ENCODE results near the gene DROSHA.
"Not testable (repeated sequence)": the region's sequence is repeated elsewhere in the genome, so short reads cannot be mapped to it uniquely, and the experiment has no call there.

The DROSHA gene

GRCh38 chr5:31382051-31382878 lies 149.6 kb downstream of the DROSHA start:
- no peak for DNase-seq (ENCODE audit: low spot score)

DNA sequence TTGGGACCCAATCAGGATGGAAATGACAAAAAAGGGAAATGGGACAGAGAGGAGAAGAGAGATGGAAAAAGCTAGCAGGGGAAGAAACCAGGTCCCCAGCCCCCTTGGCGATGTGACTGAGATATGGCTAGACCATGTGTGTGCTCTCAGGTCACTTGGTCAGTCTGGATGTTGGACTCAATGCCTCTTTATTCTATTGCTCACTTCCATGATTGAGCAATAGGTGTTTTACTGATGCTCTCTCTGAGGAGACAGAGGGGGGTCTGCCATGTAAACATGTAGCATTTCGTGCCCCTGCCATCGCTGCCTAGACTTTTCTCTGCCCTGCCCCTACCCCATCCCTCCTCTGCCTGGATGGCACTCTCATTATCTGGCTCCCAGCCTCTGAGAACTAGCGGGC lies 150.6 kb downstream of the DROSHA start:
- no peak for DNase-seq (ENCODE audit: low spot score)

- DNase-seq (ENCODE audit: low spot score) = peak; percentile 24
Measured at GRCh38 chr5:31380049-31380448, 151.8 kb downstream of the DROSHA start.

DNA sequence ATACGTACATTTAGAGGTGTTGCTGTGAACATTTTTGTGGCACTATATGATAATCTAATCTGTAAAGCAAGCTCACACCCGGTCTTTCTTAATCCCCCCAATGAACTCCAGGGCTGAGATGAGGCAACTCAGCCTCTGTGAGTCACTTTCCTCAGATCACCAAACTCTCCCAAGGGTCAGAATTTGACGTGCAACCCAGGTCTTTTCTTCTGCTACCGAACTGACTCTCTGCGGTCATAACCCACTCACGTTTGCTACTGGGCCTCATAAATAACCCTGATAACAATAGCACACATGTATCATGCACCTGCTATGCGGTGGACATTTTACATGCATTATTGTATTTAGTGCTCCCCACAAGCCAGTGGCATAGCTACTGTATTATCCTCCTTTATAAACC lies 153.1 kb downstream of the DROSHA start:
- no peak for DNase-seq (ENCODE audit: low spot score)

- no peak for DNase-seq (ENCODE audit: low spot score)
Measured at GRCh38 chr5:31378136-31378535, 153.8 kb downstream of the DROSHA start.

GRCh38 chr5:31377274-31377946 lies 154.5 kb downstream of the DROSHA start:
- no peak for DNase-seq (ENCODE audit: low spot score)

DNA sequence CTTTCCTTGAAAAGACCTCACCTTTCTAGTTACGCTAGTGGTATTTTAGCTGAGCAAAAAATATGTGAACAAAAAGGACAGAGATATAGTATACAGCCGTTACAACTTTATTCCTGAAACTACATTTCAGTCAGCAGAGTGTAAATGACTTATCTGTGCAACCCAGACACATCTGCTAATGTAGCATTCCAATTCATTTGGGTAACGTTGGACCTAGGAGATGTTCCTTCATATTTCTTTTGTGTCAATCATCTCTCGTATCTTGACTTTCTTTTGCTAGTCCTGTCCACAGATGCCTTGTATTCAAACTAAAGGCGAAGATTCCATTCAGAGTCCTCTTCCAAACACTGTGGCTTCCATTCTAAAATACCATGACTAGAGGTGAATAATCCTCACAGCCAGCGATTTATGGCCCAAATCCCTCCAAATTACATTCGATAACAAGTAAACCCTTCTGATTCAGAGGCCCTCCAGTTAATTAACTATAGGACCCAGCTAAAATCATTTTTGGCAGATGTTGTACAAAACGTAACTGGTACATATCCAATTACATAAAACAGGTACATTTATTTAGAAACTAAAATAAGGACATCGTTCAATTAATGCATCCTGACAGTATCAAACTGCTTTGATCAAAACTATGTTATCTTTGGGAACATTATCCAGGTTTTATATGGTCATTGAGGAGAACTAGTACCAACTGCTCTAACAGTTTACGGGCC lies 155.7 kb downstream of the DROSHA start:
- DNase-seq (ENCODE audit: low spot score) = no peak

DNA sequence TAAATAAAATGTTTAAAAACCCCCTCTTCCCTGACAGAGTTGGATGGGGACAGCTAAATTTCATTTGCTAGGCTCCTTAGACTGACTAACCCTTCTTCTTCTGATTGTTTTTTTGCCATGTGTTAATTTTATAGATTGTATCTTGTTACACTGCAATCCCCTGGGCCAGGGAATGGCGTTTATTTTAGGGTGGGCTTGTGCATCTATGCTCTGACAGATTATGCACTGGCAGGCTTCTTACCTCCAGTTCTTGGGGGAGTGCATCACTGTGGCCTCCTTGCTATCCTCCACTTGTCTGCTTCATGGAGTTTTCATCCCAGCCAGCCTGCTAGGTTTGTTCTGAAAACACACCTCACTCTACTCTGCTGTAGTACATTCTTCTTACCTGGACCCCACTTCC lies 159.8 kb downstream of the DROSHA start:
- DNase-seq (ENCODE audit: low spot score) = no peak

- no peak for DNase-seq (ENCODE audit: low spot score)
Measured at GRCh38 chr5:31366941-31367340, 165.0 kb downstream of the DROSHA start.

GRCh38 chr5:31365776-31366175 lies 166.1 kb downstream of the DROSHA start:
- no peak for DNase-seq (ENCODE audit: low spot score)

- no peak for DNase-seq (ENCODE audit: low spot score)
Measured at GRCh38 chr5:31364881-31365636, 166.8 kb downstream of the DROSHA start.

DNA sequence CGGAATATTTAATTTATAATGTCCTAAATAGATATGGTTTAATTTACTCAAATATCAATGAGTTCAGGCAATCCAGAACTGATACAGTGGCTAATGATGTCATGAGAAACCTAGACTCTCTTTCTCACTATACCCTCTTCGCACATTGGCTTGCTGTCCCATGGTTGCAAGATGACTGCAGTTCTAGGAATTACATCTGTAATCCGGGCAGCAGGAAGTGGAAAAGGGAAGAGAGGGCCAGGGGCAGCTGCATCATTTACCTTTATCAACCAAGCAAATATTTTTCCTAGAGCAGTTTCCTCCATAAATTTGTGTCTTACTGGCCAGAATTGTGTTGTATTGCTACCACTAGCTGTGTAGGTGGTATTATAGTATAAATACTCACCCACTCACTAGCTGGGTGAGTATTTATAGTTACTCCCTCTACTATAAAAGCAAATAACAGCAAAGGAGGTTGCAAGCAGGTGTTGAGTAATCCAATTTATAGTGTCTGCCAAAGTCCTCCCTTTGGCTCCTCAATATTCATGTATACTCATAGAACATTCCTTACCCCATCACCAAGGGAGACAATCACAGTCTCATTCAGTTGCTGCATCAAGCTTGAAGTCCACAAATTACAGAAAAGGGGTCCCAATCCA lies 168.8 kb downstream of the DROSHA start:
- DNase-seq (ENCODE audit: low spot score) = no peak

- no peak for DNase-seq (ENCODE audit: low spot score)
Measured at GRCh38 chr5:31362529-31362900, 169.4 kb downstream of the DROSHA start.

- DNase-seq (ENCODE audit: low spot score) = not testable (repeated sequence)
Measured at GRCh38 chr5:31361704-31362528, 170.0 kb downstream of the DROSHA start.

DNA sequence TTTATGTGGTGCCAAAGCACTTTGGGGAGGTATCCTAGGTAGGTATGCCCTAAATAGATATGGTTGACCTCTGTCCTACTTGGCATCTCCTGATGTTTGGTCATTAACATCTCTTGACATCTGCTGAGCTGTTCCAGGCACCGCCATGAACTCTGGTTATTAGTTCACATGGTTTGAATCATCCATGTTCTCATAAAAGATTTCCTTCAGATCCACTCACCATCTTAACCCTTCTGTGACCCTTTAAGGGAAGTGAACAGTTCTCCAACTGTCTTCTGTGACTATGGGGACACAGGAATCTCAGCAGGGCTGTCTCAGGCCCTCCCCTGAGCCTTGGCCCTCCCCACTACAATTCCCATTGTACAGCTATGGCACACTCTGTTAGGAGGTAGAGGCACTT lies 170.7 kb downstream of the DROSHA start:
- peak; percentile 87 for DNase-seq (ENCODE audit: low spot score)

- DNase-seq (ENCODE audit: low spot score) = no peak
Measured at GRCh38 chr5:31359839-31360238, 172.1 kb downstream of the DROSHA start.

GRCh38 chr5:31357038-31357437 lies 174.9 kb downstream of the DROSHA start:
- DNase-seq (ENCODE audit: low spot score) = no peak

DNA sequence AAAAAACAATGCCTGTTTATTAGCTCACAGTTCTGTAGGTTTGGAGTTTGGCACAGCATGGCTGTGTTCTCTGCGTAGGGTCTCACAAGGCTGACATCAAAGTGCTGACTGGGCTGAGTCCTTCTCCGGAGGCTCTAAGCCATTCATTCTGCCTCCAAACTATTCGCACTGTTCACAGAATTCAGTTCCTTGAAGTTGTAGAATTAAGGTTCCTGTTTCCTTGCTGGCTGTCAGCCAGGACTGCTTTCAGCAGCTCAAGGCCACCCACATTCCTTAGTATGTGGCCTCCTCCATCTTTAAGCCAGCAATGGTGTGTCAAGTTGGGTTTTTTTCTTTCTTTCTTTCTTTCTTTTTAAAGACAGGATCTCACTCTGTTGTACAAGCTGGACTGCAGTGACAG lies 176.6 kb downstream of the DROSHA start:
- DNase-seq (ENCODE audit: low spot score) = no peak
